Stimulated activated naive CD4-positive, alpha-beta T cell treated with Interleukin-2 at 50 U/mL for 16 hours (primary cell): ENCODE measurements around the gene SLC48A1.
"Not testable (repeated sequence)": the region's sequence is repeated elsewhere in the genome, so short reads cannot be mapped to it uniquely, and the experiment has no call there.

ENCODE experiments used
- DNase-seq: peaks from one replicate; lab custom pipeline; 2025; lab: John Stamatoyannopoulos, UW

SLC48A1 gene

GRCh38 chr12:47812797-47813510, 39.9 kb downstream of the SLC48A1 start:
- DNase-seq = peak; percentile 98

- DNase-seq = no peak
Observed at GRCh38 chr12:47813511-47814196, 40.6 kb downstream of the SLC48A1 start.

GRCh38 chr12:47814539-47815170, 41.6 kb downstream of the SLC48A1 start:
- DNase-seq = no peak

GRCh38 chr12:47815447-47815846, 42.4 kb downstream of the SLC48A1 start:
- not testable (repeated sequence) for DNase-seq

- no peak for DNase-seq
Observed at GRCh38 chr12:47816403-47817271, 43.6 kb downstream of the SLC48A1 start.

- no peak for DNase-seq
Observed at GRCh38 chr12:47817272-47818006, 44.4 kb downstream of the SLC48A1 start.

- no peak for DNase-seq
Observed at GRCh38 chr12:47818007-47818376, 45.0 kb downstream of the SLC48A1 start.

GRCh38 chr12:47818467-47819137, 45.6 kb downstream of the SLC48A1 start:
- DNase-seq = peak; percentile 29

GRCh38 chr12:47819138-47819895, 46.3 kb downstream of the SLC48A1 start:
- peak; percentile 37 for DNase-seq

- peak; percentile 77 for DNase-seq
Observed at GRCh38 chr12:47819896-47820630, 47.0 kb downstream of the SLC48A1 start, which contains the start of gene HDAC7. TSS of gene HDAC7 (minus strand) at chr12:47819903. CDS start at chr12:47819785, 118 bp downstream.

- DNase-seq = no peak
Observed at GRCh38 chr12:47820631-47821345, 47.8 kb downstream of the SLC48A1 start.

GRCh38 chr12:47821346-47821706, 48.3 kb downstream of the SLC48A1 start:
- no peak for DNase-seq

- DNase-seq = no peak
Observed at GRCh38 chr12:47822401-47822800, 49.4 kb downstream of the SLC48A1 start.

- no peak for DNase-seq
Observed at GRCh38 chr12:47822863-47823262, 49.8 kb downstream of the SLC48A1 start.

GRCh38 chr12:47823422-47824086, 50.5 kb downstream of the SLC48A1 start:
- no peak for DNase-seq

- no peak for DNase-seq
Observed at GRCh38 chr12:47824198-47824597, 51.2 kb downstream of the SLC48A1 start.

GRCh38 chr12:47824635-47825034, 51.6 kb downstream of the SLC48A1 start:
- no peak for DNase-seq

GRCh38 chr12:47825173-47825639, 52.2 kb downstream of the SLC48A1 start:
- no peak for DNase-seq
